Neural cell (in vitro differentiated cells): ENCODE data around the gene SCNN1G. TPM values are rescaled to one million over a fixed set of nuclear protein-coding genes. Genes with fewer than 3 reads are reported as not detected.
"Not testable (repeated sequence)": the region's sequence is repeated elsewhere in the genome, so short reads cannot be mapped to it uniquely, and the experiment has no call there.

Experiments used
- H2AFZ ChIP-seq: fragments of 200-600, 300-800 bp; sonication (generic), shearing (Covaris generic); 2 replicates; pipeline ENCODE4 v1.6.0; 2014; ENCODE audit warnings: low read depth, mild to moderate bottlenecking, antibody characterized with exemption, low read length, moderate library complexity
- H3F3A ChIP-seq: fragments of 200-600 bp; shearing (Covaris generic); 2 replicates; pipeline ENCODE4 v1.6.1; 2016; ENCODE audit warnings: mild to moderate bottlenecking, moderate library complexity, mixed read lengths, antibody characterized with exemption, low read length; ENCODE audit not compliant: insufficient read depth, poor library complexity, severe bottlenecking
- H3K27ac ChIP-seq: fragments of 200-600, 300-800 bp; sonication (generic), shearing (Covaris generic); 2 replicates; pipeline ENCODE4 v1.5.1; 2014; ENCODE audit warnings: mild to moderate bottlenecking, low read length, moderate library complexity
- H3K27me3 ChIP-seq: fragments of 300-800, 200-600 bp; sonication (generic), shearing (Covaris generic); 2 replicates; pipeline ENCODE4 v1.6.0; 2014; ENCODE audit warnings: mild to moderate bottlenecking, low read depth, low read length, moderate library complexity; ENCODE audit not compliant: insufficient read depth
- H3K36me3 ChIP-seq: fragments of 300-800, 200-600 bp; sonication (generic), shearing (Covaris generic); 2 replicates; pipeline ENCODE4 v1.5.1; 2014; ENCODE audit warnings: mild to moderate bottlenecking, antibody characterized with exemption, low read length, moderate library complexity; ENCODE audit not compliant: insufficient read depth
- H3K4me2 ChIP-seq: fragments of 300-800, 200-600 bp; sonication (generic), shearing (Covaris generic); 2 replicates; pipeline ENCODE4 v1.6.0; 2014; ENCODE audit warnings: mild to moderate bottlenecking, low read length
- H3K4me3 ChIP-seq: fragments of 300-800, 200-600 bp; sonication (generic), shearing (Covaris generic); 2 replicates; pipeline ENCODE4 v1.5.1; 2014; ENCODE audit warnings: mild to moderate bottlenecking, low read length, moderate library complexity
- H3K79me2 ChIP-seq: fragments of 200-600 bp; shearing (Covaris generic); replicated peaks from 2 replicates; pipeline ENCODE4 v1.6.0; 2014; ENCODE audit warnings: mild to moderate bottlenecking, low read length, moderate library complexity; ENCODE audit not compliant: insufficient read depth
- H3K9ac ChIP-seq: fragments of 300-800, 200-600 bp; sonication (generic), shearing (Covaris generic); 2 replicates; pipeline ENCODE4 v1.6.1; 2016; ENCODE audit warnings: mild to moderate bottlenecking, low read length, mixed read lengths
- H3K9me2 ChIP-seq: fragments of 200-600 bp; shearing (Covaris generic); 2 replicates; pipeline ENCODE4 v1.6.1; 2016; ENCODE audit warnings: mild to moderate bottlenecking, low read length, mixed read lengths; ENCODE audit not compliant: insufficient read depth
- H3K9me3 ChIP-seq: fragments of 200-600, 300-800 bp; sonication (generic), shearing (Covaris generic); 2 replicates; pipeline ENCODE4 v1.6.1; 2016; ENCODE audit warnings: mild to moderate bottlenecking, mixed run types, low read length, moderate library complexity, mixed read lengths
- H4K20me1 ChIP-seq: fragments of 200-600 bp; shearing (Covaris generic); 2 replicates; pipeline ENCODE4 v1.6.1; 2016; ENCODE audit warnings: mild to moderate bottlenecking, mixed run types; ENCODE audit not compliant: insufficient read depth
- EP300 ChIP-seq: fragments of 450-650 bp; conservative IDR thresholded peaks from 2 replicates; pipeline ENCODE4 v1.6.1; 2014; ENCODE audit warnings: antibody characterized with exemption, mild to moderate bottlenecking, moderate library complexity; ENCODE audit not compliant: poor library complexity, severe bottlenecking
- EZH2 ChIP-seq: fragments of 200-600, 300-800 bp; shearing (Covaris generic), sonication (generic); IDR thresholded peaks from 2 replicates; pipeline ENCODE4 v1.6.1; 2014; ENCODE audit warnings: antibody characterized with exemption, low read length, borderline replicate concordance, mild to moderate bottlenecking; ENCODE audit not compliant: insufficient read depth, poor library complexity, severe bottlenecking
- MXI1 ChIP-seq: fragments of 450-650 bp; conservative IDR thresholded peaks from 2 replicates; pipeline ENCODE4 v1.6.1; 2014; ENCODE audit warnings: antibody characterized with exemption, mild to moderate bottlenecking; ENCODE audit not compliant: poor library complexity, severe bottlenecking
- POLR2AphosphoS5 ChIP-seq: IDR thresholded peaks from 2 replicates; pipeline ENCODE4 v1.6.1; 2012
- RAD21 ChIP-seq: fragments of 450-650 bp; conservative IDR thresholded peaks from 2 replicates; pipeline ENCODE4 v1.6.1; 2014; ENCODE audit warnings: antibody characterized with exemption, mild to moderate bottlenecking, moderate library complexity
- SMC3 ChIP-seq: fragments of 450-650 bp; conservative IDR thresholded peaks from 2 replicates; pipeline ENCODE4 v1.6.1; 2014; ENCODE audit warnings: antibody characterized with exemption, mild to moderate bottlenecking, moderate library complexity; ENCODE audit not compliant: poor library complexity
- TAF1 ChIP-seq: IDR thresholded peaks from 2 replicates; pipeline ENCODE4 v1.6.1; 2012; ENCODE audit warnings: low read depth
- polyA plus RNA-seq: library from polyadenylated mRNA; depleted of rRNA; stranded (reverse); fragments of >200 nt; gene quantifications from 2 replicates; pipeline ENCODE4 v1.2.3, GENCODE V29; 2014
- TF ChIP-seq, protein P1 (sequence below): fragments of 450-650 bp; IDR thresholded peaks from 2 replicates; pipeline ENCODE4 v1.5.1; 2014; ENCODE audit warnings: antibody characterized with exemption, mild to moderate bottlenecking, moderate library complexity; ENCODE audit not compliant: poor library complexity, severe bottlenecking
- TF ChIP-seq, protein P2 (sequence below): IDR thresholded peaks from 2 replicates; pipeline ENCODE4 v1.6.1; 2012; ENCODE audit warnings: borderline replicate concordance

SCNN1G gene
- polyA plus RNA-seq, 1 donor from 2014 or later = not detected

DNA sequence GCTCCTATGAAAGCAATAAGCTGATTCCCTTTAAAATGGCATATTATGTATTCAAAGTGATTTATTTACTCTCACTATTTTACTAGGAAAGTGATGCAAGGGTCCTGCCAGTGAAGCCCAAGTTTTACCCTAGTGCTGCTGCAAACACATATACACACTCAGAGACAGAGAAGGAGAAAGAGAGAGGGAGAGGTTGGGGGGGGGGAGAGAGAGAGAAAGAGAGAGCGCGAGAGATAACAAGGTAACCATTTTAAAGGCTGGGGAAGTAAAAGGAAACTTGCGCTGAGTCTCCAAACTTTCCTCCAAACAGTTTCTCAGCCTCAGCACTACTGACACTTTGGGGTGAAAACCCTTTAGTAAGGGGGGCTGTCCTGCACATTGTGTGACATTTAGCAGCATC, 39.2 kb upstream of the SCNN1G start:
- Histone ChIP-seq H3K9ac (no peak overlapping the region), H3K9me3 (no peaks in the 10 kb centered on the region), H3K4me3 (no peak overlapping the region), H3K27me3 (no peaks in the 10 kb centered on the region), H3F3A (no peaks in the 10 kb centered on the region), H3K9me2 (no peaks in the 10 kb centered on the region), H3K79me2 (peaks cover 36% of the 10 kb centered on the region), H4K20me1 (peaks cover 8% of the 10 kb centered on the region), H2AFZ (no peak overlapping the region), H3K36me3 (no peaks in the 10 kb centered on the region), H3K27ac (no peak overlapping the region), H3K4me2 (no peak overlapping the region)
- TF ChIP-seq, protein P1, sequence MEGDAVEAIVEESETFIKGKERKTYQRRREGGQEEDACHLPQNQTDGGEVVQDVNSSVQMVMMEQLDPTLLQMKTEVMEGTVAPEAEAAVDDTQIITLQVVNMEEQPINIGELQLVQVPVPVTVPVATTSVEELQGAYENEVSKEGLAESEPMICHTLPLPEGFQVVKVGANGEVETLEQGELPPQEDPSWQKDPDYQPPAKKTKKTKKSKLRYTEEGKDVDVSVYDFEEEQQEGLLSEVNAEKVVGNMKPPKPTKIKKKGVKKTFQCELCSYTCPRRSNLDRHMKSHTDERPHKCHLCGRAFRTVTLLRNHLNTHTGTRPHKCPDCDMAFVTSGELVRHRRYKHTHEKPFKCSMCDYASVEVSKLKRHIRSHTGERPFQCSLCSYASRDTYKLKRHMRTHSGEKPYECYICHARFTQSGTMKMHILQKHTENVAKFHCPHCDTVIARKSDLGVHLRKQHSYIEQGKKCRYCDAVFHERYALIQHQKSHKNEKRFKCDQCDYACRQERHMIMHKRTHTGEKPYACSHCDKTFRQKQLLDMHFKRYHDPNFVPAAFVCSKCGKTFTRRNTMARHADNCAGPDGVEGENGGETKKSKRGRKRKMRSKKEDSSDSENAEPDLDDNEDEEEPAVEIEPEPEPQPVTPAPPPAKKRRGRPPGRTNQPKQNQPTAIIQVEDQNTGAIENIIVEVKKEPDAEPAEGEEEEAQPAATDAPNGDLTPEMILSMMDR = no peak
- no peak for TF ChIP-seq EZH2
- TF ChIP-seq, protein P2, sequence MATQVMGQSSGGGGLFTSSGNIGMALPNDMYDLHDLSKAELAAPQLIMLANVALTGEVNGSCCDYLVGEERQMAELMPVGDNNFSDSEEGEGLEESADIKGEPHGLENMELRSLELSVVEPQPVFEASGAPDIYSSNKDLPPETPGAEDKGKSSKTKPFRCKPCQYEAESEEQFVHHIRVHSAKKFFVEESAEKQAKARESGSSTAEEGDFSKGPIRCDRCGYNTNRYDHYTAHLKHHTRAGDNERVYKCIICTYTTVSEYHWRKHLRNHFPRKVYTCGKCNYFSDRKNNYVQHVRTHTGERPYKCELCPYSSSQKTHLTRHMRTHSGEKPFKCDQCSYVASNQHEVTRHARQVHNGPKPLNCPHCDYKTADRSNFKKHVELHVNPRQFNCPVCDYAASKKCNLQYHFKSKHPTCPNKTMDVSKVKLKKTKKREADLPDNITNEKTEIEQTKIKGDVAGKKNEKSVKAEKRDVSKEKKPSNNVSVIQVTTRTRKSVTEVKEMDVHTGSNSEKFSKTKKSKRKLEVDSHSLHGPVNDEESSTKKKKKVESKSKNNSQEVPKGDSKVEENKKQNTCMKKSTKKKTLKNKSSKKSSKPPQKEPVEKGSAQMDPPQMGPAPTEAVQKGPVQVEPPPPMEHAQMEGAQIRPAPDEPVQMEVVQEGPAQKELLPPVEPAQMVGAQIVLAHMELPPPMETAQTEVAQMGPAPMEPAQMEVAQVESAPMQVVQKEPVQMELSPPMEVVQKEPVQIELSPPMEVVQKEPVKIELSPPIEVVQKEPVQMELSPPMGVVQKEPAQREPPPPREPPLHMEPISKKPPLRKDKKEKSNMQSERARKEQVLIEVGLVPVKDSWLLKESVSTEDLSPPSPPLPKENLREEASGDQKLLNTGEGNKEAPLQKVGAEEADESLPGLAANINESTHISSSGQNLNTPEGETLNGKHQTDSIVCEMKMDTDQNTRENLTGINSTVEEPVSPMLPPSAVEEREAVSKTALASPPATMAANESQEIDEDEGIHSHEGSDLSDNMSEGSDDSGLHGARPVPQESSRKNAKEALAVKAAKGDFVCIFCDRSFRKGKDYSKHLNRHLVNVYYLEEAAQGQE = no peak
- no peak for TF ChIP-seq EP300
- TF ChIP-seq POLR2AphosphoS5 = no peak
- no peak for TF ChIP-seq RAD21
- no peak for TF ChIP-seq MXI1
- no peak for TF ChIP-seq TAF1
- TF ChIP-seq SMC3 = no peak

DNA sequence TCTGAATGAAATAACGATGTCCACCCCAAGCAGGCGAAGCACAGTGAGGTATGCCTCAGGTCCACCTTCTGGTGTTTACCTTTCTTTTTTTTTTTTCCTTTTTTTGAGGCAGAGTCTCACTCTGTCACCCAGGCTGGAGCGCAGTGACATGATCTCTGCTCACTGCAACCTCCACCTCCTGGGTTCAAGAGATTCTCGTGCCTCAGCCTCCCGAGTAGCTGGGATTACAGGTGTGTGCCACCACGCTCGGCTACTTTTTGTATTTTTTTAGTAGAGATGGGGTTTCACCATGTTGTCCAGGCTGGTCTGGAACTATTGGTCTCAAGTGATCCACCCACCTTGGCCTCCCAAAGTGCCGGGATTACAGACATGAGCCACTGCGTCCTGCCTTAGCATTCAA, 38.2 kb upstream of the SCNN1G start:
- not testable (repeated sequence) for H3K27me3 ChIP-seq, H3K9me3 ChIP-seq, H3K4me2 ChIP-seq, H3K9me2 ChIP-seq, H2AFZ ChIP-seq, H4K20me1 ChIP-seq, H3K9ac ChIP-seq, H3K27ac ChIP-seq, H3K4me3 ChIP-seq, H3F3A ChIP-seq, H3K36me3 ChIP-seq
- peaks cover 38% of the 10 kb centered on the region for H3K79me2 ChIP-seq

DNA sequence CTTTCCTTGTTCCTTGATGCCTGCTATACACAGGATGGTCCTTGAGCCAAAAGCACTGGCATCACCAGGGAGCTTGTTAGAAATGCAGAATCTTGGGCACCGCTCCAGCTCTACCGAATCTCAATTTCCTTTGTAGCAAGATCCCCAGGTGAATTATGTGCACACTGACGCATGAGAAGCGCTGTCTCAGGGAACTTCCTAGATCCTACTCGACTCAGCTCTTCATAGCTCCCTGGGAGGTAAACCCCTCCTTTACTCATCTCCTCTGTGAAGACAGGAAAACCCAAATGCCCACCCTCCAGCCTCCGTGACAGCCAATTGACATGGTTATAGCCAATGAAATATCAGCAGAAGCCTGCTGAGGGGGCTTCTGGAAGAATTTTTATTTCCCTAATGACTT, 37.4 kb upstream of the SCNN1G start:
- Histone ChIP-seq H3K79me2 (peaks cover 31% of the 10 kb centered on the region), H3K4me2 (no peak overlapping the region), H3K9ac (no peak overlapping the region), H3K36me3 (no peaks in the 10 kb centered on the region), H3K4me3 (no peak overlapping the region), H3F3A (no peaks in the 10 kb centered on the region), H3K9me3 (no peaks in the 10 kb centered on the region), H2AFZ (no peak overlapping the region), H3K9me2 (no peaks in the 10 kb centered on the region), H4K20me1 (peaks cover 8% of the 10 kb centered on the region), H3K27me3 (no peaks in the 10 kb centered on the region), H3K27ac (no peak overlapping the region)
- no peak for TF ChIP-seq RAD21
- TF ChIP-seq, protein P2 = no peak
- no peak for TF ChIP-seq SMC3
- TF ChIP-seq EZH2 = no peak
- no peak for TF ChIP-seq MXI1
- TF ChIP-seq POLR2AphosphoS5 = no peak
- no peak for TF ChIP-seq TAF1
- TF ChIP-seq, protein P1 = no peak
- no peak for TF ChIP-seq EP300
